Fibroblast of mammary gland (primary cell): ENCODE results near the gene SH3RF2.

Experiments
- DNase-seq: peaks from one replicate; pipeline ENCODE4 v3.0.0-alpha.2; 2010; ENCODE audit warnings: low read depth
- H3K4me3 ChIP-seq: 2 replicates; pipeline ENCODE4 v1.5.1; 2011; ENCODE audit warnings: low read depth, mild to moderate bottlenecking, low read length, moderate library complexity; ENCODE audit not compliant: control insufficient read depth
- TF ChIP-seq, protein P1 (sequence below): conservative IDR thresholded peaks from 2 replicates; pipeline ENCODE4 v1.5.1; 2011; ENCODE audit warnings: low read depth, low read length, inconsistent platforms; ENCODE audit not compliant: control insufficient read depth, insufficient read depth

The SH3RF2 gene

DNA sequence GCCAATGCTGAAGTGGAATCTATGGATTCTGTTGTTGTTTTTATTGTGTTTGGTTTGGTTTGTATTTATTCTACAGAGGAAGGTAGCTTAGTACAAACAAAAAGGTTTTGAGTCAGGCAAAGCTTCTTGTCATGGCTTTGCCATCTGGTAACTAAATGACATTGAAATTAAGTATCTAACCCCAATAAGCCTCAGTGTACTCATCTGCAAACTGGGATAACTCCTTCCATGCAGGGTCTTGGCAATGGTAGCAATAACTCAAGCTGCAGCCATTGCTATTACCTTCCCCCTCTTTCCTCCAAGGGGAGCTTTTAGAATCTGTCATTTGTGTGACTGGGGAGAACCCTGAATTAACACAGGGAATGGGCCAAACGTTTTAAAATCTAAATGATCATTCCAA lies 89.3 kb downstream of the SH3RF2 start:
- TF ChIP-seq, protein P1, sequence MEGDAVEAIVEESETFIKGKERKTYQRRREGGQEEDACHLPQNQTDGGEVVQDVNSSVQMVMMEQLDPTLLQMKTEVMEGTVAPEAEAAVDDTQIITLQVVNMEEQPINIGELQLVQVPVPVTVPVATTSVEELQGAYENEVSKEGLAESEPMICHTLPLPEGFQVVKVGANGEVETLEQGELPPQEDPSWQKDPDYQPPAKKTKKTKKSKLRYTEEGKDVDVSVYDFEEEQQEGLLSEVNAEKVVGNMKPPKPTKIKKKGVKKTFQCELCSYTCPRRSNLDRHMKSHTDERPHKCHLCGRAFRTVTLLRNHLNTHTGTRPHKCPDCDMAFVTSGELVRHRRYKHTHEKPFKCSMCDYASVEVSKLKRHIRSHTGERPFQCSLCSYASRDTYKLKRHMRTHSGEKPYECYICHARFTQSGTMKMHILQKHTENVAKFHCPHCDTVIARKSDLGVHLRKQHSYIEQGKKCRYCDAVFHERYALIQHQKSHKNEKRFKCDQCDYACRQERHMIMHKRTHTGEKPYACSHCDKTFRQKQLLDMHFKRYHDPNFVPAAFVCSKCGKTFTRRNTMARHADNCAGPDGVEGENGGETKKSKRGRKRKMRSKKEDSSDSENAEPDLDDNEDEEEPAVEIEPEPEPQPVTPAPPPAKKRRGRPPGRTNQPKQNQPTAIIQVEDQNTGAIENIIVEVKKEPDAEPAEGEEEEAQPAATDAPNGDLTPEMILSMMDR: no peak
- DNase-seq: no peak
- H3K4me3 ChIP-seq: no peak overlapping the region

DNA sequence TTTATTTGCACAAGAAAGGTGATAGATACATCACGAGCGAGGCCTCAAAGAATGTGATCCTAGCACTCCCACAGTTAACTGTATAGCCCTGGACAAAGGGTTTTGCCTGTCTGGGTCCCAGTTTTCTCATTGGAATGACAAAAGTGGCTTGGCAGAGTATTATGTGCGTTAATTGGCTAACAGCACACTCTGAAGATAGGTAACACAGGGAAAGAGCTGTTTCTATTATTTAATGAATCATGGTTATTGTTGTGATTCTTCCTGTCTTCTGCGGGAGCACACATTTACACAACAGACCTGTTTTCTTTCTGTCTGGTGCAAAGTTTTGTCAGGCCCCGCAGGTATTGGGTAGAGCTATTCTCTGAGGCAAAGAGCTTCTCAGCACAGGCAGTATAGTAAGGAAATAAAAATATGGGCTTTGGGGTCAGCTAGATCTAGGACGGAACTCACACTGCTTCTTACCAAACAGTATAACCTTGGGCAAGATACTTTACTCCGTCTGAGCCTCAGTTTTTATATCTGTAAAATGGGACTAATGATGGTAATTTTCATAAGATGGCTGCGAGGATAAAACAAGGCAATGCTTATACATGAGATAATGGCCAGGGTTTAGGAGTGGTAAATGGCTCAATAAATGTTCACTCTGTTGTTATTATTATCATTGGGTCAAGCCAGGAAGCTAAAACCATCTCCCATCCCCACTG lies 90.1 kb downstream of the SH3RF2 start:
- DNase-seq: no peak
- TF ChIP-seq, protein P1: no peak
- H3K4me3 ChIP-seq: no peak overlapping the region

DNA sequence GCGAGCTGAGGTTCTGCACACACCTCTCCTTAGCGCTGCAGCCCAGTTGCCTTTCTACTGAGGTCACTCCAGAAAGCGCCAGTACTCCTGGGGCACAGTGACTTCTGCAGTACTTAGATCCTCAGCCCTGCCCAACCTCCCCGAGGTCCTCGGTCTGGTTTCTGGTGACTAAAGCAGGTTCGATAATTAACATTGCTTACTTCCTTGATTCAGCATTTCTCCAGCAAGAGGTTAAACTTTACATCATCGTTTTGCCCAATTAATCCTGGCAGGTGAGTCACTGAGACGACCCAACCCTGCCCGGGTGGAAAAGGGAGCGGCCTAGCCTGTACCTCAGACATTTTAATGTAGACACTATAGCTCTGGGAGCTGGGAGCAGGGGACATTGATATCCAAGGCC lies 91.4 kb downstream of the SH3RF2 start:
- DNase-seq: no peak
- TF ChIP-seq, protein P1: no peak

DNA sequence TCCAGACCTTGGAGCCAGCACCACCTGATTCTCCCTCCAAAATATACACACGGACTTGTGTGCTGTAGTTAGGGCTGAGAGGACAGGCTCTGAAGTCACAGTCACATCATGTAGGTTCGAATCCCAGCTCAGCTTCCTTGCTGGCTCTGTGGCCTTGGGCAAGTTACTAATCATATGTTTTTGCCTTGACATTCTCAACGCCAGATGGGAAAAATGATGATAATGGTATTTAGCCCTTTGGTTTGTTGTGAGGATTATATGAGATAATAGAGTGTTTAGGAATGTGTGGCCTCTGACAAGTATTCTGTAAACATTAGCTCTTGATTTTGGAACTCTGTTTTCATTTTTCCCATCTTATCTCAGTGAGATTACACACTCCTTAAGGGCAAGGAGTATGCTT lies 96.5 kb downstream of the SH3RF2 start:
- TF ChIP-seq, protein P1: no peak
- H3K4me3 ChIP-seq: no peak overlapping the region
- DNase-seq: no peak

More for the DNA sequence above, 91.4 kb downstream of the SH3RF2 start:
- H3K4me3 ChIP-seq: no peak overlapping the region

DNA sequence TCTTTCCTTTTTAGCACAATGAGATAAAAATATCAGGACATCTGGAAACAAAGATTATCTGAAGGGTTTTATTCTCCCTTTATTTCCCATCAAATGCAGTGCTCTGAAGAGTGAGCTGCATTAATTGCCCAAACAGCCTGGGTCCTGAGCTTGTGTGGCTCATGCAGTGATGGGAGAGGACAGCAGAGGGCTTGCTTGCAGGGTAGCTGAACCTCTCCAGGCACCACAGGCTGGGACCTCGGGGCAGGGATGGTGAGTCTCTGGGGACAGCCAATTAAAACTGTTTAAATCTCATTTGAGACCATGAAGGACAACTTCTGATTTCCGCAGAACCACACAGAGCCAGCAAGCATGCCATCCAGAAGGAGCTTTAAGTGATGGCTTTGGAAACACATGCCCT lies 97.7 kb downstream of the SH3RF2 start:
- no peak overlapping the region for H3K4me3 ChIP-seq
- TF ChIP-seq, protein P1: no peak
- no peak for DNase-seq

DNA sequence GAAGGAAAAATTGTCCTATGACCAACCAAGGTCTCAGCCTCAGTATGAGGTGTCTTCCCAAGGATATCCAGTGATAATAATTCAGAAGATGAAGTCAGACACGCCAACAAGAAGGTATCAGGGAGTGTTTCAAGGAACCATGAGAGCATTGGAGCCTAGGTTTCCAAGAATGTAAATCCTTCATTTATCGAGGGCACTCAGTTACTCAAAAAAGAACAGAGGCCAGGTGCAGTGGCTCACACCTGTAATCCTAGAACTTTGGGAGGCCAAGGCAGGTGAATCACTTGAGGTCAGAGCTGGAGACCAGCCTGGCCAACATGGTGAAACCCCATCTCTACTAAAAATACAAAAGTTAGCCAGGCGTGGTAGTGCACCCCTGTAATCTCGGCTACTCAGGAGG lies 98.2 kb downstream of the SH3RF2 start:
- no peak overlapping the region for H3K4me3 ChIP-seq

More for the DNA sequence above, 98.2 kb downstream of the SH3RF2 start:
- TF ChIP-seq, protein P1: no peak
- no peak for DNase-seq
